OCI-LY7 (cell line): ENCODE results near the gene VAT1L.

ENCODE experiments used
- EZH2phosphoT487 ChIP-seq: fragments of 200-600 bp; sonication (generic); IDR thresholded peaks from 2 replicates; pipeline ENCODE4 v1.6.1; 2018; ENCODE audit warnings: low read depth, borderline replicate concordance, mild to moderate bottlenecking, mixed run types, antibody characterized with exemption, low read length, moderate library complexity, mixed read lengths
- TF ChIP-seq, protein P1 (sequence below): fragments of 200-600 bp; sonication (generic); conservative IDR thresholded peaks from 2 replicates; pipeline ENCODE4 v1.5.1; 2014; ENCODE audit warnings: mild to moderate bottlenecking, antibody characterized with exemption, low read length, moderate library complexity, mixed read lengths

DNA sequence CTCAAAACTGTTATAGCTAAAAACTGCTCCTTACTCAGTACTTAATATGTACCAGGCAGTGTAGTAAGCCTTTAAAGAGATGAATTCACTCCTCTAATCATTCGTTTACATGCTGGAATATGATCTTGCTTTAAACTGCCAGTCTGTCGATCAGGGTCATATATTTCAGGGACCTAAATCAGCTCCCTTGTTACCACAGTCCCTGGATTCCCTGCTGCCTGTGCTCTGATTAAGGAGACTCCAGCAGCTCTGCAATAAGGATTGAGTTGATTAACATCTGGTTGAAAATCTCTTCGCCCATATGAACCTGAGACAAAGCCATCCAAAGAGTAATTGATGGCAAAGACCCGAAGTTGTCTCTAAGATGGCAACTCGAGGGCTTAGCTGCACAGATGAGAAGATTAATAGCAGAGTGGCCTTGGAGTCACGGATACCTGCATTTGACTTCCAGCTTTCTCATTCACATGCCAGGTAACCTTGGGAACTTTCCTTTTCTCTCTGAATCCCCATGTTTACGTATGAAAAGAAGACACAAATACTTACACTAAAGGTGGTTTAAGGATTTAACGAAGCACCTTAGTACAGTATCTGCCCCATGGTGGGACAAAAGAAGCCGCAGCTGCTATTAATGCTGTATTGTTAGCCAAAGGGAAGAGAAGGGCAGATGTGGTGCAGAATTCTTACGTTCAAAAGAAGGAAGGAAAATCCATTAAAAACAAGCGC, 68.2 kb downstream of the VAT1L start:
- TF ChIP-seq, protein P1, sequence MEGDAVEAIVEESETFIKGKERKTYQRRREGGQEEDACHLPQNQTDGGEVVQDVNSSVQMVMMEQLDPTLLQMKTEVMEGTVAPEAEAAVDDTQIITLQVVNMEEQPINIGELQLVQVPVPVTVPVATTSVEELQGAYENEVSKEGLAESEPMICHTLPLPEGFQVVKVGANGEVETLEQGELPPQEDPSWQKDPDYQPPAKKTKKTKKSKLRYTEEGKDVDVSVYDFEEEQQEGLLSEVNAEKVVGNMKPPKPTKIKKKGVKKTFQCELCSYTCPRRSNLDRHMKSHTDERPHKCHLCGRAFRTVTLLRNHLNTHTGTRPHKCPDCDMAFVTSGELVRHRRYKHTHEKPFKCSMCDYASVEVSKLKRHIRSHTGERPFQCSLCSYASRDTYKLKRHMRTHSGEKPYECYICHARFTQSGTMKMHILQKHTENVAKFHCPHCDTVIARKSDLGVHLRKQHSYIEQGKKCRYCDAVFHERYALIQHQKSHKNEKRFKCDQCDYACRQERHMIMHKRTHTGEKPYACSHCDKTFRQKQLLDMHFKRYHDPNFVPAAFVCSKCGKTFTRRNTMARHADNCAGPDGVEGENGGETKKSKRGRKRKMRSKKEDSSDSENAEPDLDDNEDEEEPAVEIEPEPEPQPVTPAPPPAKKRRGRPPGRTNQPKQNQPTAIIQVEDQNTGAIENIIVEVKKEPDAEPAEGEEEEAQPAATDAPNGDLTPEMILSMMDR = no peak
- no peak for TF ChIP-seq EZH2phosphoT487
